SK-N-SH treated with all-trans-retinoic acid at 6 μM for 48 hours (cell line): ENCODE data around the gene CDK11A.
"Not testable (repeated sequence)": the region's sequence is repeated elsewhere in the genome, so short reads cannot be mapped to it uniquely, and the experiment has no call there.

Source experiments
- BACH2 ChIP-seq: fragments of 250-450 bp; sonication (Bioruptor Pico); IDR thresholded peaks from 2 replicates; pipeline ENCODE4 v1.9.0; 2021; ENCODE audit warnings: mild to moderate bottlenecking, borderline replicate concordance
- CSDC2 ChIP-seq: fragments of 250-450 bp; sonication (Bioruptor Pico); IDR thresholded peaks from 2 replicates; pipeline ENCODE4 v1.5.0; 2020; ENCODE audit warnings: mild to moderate bottlenecking, moderate library complexity
- ESRRG ChIP-seq: fragments of 250-450 bp; sonication (Bioruptor Pico); IDR thresholded peaks from 2 replicates; pipeline ENCODE4 v1.6.1; 2021; ENCODE audit warnings: mild to moderate bottlenecking
- RARB ChIP-seq: fragments of 250-450 bp; sonication (Bioruptor Pico); IDR thresholded peaks from 2 replicates; pipeline ENCODE4 v1.8.0; 2021; ENCODE audit warnings: mild to moderate bottlenecking, moderate library complexity
- TCF4 ChIP-seq: fragments of 250-450 bp; sonication (Bioruptor Pico); IDR thresholded peaks from 2 replicates; pipeline ENCODE4 v1.8.0; 2021; ENCODE audit warnings: mild to moderate bottlenecking, moderate library complexity, borderline replicate concordance
- TOX ChIP-seq: fragments of 250-450 bp; sonication (Bioruptor Pico); IDR thresholded peaks from 2 replicates; pipeline ENCODE4 v1.8.0; 2021; ENCODE audit warnings: mild to moderate bottlenecking, moderate library complexity, borderline replicate concordance
- ZNF565 ChIP-seq: fragments of 450-650 bp; formaldehyde crosslinking; conservative IDR thresholded peaks from 2 replicates; pipeline ENCODE4 v1.5.0; 2020; ENCODE audit warnings: low read depth, mild to moderate bottlenecking, moderate library complexity
- ZNF70 ChIP-seq: fragments of 450-650 bp; formaldehyde crosslinking; IDR thresholded peaks from 2 replicates; pipeline ENCODE4 v1.5.0; 2020; ENCODE audit warnings: mild to moderate bottlenecking, moderate library complexity
- TF ChIP-seq, protein P1 (sequence below): fragments of 250-450 bp; sonication (Bioruptor Pico); IDR thresholded peaks from 2 replicates; pipeline ENCODE4 v1.8.0; 2020; ENCODE audit warnings: mild to moderate bottlenecking, moderate library complexity, borderline replicate concordance
- TF ChIP-seq, protein P2 (sequence below): fragments of 250-450 bp; sonication (Bioruptor Pico); IDR thresholded peaks from 2 replicates; pipeline ENCODE4 v1.8.0; 2021; ENCODE audit warnings: low read depth, mild to moderate bottlenecking, moderate library complexity, borderline replicate concordance
- TF ChIP-seq, protein P3 (sequence below): fragments of 250-450 bp; sonication (Bioruptor Pico); IDR thresholded peaks from 2 replicates; pipeline ENCODE4 v1.5.1; 2020; ENCODE audit warnings: low read depth, mild to moderate bottlenecking, moderate library complexity
- TF ChIP-seq, protein P4 (sequence below): fragments of 250-450 bp; sonication (Bioruptor Pico); IDR thresholded peaks from 2 replicates; pipeline ENCODE4 v1.5.1; 2021; ENCODE audit warnings: mild to moderate bottlenecking, moderate library complexity

DNA sequence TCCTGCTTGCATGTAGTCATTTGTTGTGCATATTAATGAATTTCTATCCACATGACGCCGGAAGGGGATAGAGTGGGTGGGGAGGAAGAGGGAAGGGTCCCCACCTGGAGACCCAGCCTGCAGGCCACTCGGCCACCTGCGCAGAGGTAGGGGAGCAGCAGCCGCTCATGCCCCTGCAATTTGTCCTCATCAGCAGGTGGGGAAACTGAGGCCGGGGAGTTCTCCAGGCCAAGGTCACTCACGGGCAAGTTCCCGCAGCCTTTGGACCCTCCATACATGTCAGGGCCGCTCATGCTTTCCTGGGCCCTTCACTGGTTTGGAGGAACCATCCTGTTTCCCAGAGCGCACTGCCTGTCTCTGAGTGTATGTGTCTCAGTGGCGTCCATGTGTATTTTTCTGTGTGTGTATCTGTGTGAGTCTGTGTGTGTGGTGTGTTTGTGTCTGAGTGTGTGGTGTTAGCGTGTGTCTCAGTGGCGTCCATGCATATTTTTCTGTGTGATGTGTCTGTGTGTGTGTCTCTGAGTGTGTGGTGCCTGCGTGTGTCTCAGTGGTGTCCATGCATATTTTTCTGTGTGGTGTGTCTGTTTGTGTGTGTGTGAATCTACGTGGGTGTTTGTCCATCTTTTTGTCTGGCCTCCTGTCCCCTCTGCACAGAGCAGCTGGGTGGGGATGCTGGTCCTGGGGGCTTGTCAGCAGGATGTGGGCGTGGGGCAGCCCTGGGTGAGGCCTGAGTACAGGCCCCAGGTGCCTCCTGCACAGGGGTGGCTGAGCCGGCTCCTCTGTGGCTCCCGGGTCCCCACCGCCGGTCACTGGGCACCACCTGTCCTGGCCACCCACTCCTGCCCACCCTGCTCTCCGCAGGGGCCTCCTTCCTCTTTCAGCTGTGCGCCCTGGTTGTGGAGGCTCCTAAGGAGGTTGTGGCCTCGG is 27.5 kb downstream of the CDK11A start:
- TF ChIP-seq RARB; TCF4 (CRISPR knock-in tag); CSDC2 (CRISPR knock-in tag); ZNF565 (CRISPR knock-in tag); BACH2; ESRRG (CRISPR knock-in tag); ZNF70 (CRISPR knock-in tag); TOX (CRISPR knock-in tag): not testable (repeated sequence)
- TF ChIP-seq, protein P1, sequence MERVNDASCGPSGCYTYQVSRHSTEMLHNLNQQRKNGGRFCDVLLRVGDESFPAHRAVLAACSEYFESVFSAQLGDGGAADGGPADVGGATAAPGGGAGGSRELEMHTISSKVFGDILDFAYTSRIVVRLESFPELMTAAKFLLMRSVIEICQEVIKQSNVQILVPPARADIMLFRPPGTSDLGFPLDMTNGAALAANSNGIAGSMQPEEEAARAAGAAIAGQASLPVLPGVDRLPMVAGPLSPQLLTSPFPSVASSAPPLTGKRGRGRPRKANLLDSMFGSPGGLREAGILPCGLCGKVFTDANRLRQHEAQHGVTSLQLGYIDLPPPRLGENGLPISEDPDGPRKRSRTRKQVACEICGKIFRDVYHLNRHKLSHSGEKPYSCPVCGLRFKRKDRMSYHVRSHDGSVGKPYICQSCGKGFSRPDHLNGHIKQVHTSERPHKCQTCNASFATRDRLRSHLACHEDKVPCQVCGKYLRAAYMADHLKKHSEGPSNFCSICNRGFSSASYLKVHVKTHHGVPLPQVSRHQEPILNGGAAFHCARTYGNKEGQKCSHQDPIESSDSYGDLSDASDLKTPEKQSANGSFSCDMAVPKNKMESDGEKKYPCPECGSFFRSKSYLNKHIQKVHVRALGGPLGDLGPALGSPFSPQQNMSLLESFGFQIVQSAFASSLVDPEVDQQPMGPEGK (CRISPR knock-in tag): not testable (repeated sequence)
- TF ChIP-seq, protein P2, sequence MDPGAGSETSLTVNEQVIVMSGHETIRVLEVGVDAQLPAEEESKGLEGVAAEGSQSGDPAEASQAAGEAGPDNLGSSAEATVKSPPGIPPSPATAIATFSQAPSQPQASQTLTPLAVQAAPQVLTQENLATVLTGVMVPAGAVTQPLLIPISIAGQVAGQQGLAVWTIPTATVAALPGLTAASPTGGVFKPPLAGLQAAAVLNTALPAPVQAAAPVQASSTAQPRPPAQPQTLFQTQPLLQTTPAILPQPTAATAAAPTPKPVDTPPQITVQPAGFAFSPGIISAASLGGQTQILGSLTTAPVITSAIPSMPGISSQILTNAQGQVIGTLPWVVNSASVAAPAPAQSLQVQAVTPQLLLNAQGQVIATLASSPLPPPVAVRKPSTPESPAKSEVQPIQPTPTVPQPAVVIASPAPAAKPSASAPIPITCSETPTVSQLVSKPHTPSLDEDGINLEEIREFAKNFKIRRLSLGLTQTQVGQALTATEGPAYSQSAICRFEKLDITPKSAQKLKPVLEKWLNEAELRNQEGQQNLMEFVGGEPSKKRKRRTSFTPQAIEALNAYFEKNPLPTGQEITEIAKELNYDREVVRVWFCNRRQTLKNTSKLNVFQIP (CRISPR knock-in tag): not testable (repeated sequence)
- TF ChIP-seq, protein P3, sequence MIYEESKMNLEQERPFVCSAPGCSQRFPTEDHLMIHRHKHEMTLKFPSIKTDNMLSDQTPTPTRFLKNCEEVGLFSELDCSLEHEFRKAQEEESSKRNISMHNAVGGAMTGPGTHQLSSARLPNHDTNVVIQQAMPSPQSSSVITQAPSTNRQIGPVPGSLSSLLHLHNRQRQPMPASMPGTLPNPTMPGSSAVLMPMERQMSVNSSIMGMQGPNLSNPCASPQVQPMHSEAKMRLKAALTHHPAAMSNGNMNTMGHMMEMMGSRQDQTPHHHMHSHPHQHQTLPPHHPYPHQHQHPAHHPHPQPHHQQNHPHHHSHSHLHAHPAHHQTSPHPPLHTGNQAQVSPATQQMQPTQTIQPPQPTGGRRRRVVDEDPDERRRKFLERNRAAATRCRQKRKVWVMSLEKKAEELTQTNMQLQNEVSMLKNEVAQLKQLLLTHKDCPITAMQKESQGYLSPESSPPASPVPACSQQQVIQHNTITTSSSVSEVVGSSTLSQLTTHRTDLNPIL (CRISPR knock-in tag): not testable (repeated sequence)
- TF ChIP-seq, protein P4, sequence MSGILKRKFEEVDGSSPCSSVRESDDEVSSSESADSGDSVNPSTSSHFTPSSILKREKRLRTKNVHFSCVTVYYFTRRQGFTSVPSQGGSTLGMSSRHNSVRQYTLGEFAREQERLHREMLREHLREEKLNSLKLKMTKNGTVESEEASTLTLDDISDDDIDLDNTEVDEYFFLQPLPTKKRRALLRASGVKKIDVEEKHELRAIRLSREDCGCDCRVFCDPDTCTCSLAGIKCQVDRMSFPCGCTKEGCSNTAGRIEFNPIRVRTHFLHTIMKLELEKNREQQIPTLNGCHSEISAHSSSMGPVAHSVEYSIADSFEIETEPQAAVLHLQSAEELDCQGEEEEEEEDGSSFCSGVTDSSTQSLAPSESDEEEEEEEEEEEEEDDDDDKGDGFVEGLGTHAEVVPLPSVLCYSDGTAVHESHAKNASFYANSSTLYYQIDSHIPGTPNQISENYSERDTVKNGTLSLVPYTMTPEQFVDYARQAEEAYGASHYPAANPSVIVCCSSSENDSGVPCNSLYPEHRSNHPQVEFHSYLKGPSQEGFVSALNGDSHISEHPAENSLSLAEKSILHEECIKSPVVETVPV: not testable (repeated sequence)
